OCI-LY3 (cell line): ENCODE data around the gene SEC16A.

ENCODE experiments used
- CTCF ChIP-seq: fragments of 200-600, 300-600 bp; sonication (generic); IDR thresholded peaks from 2 replicates; pipeline ENCODE4 v1.5.1; 2014; ENCODE audit warnings: antibody characterized with exemption, low read length, low read depth
- EZH2phosphoT487 ChIP-seq: fragments of 200-600 bp; shearing (Covaris generic); IDR thresholded peaks from 2 replicates; pipeline ENCODE4 v1.6.1; 2018; ENCODE audit warnings: antibody characterized with exemption, mixed run types, low read depth

GRCh38 chr9:136399176-136400037, 83.4 kb downstream of the SEC16A start:
- no peak for TF ChIP-seq CTCF
- no peak for TF ChIP-seq EZH2phosphoT487
